Calu3 (cell line): ENCODE results near the gene CALML5. TPM values are rescaled to one million over a fixed set of nuclear protein-coding genes. Genes with fewer than 3 reads are reported as not detected.

Source experiments
- BruUV-seq: library from RNA; stranded (reverse); fragments of 400-500 nt; replicated peaks from 2 replicates; lab custom pipeline; 2021; lab: Mats Ljungman, UMichigan
- CTCF ChIA-PET: fragments of 300-600 bp; sonication (Branson Sonifier 250); formaldehyde crosslinking; loops from one replicate; lab custom pipeline; 2022; ENCODE audit warnings: antibody characterized with exemption; lab: Charles Lee
- DNase-seq: peaks from one replicate; pipeline ENCODE4 v3.0.0; 2022
- H3K27ac Mint-ChIP-seq: one replicate; pipeline ENCODE4 v1.8.0; 2022; ENCODE audit warnings: mixed read lengths; ENCODE audit not compliant: unreplicated experiment
- H3K27me3 Mint-ChIP-seq: one replicate; pipeline ENCODE4 v1.8.0; 2022; ENCODE audit warnings: mixed read lengths; ENCODE audit not compliant: unreplicated experiment
- H3K36me3 Mint-ChIP-seq: one replicate; pipeline ENCODE4 v1.8.0; 2022; ENCODE audit warnings: mild to moderate bottlenecking, moderate library complexity, mixed read lengths; ENCODE audit not compliant: insufficient read depth, unreplicated experiment
- H3K4me1 Mint-ChIP-seq: one replicate; pipeline ENCODE4 v1.8.0; 2022; ENCODE audit warnings: mild to moderate bottlenecking, low read depth, mixed read lengths; ENCODE audit not compliant: unreplicated experiment
- H3K4me3 Mint-ChIP-seq: one replicate; pipeline ENCODE4 v1.8.0; 2022; ENCODE audit warnings: mild to moderate bottlenecking, low read depth, moderate library complexity, mixed read lengths; ENCODE audit not compliant: unreplicated experiment
- H3K9me3 Mint-ChIP-seq: one replicate; pipeline ENCODE4 v1.8.0; 2022; ENCODE audit warnings: low read depth, mixed read lengths; ENCODE audit not compliant: unreplicated experiment
- CTCF ChIP-seq: fragments of 200-600 bp; IDR thresholded peaks from one replicate; pipeline ENCODE4 v1.8.0; 2022; ENCODE audit warnings: antibody characterized with exemption; ENCODE audit not compliant: unreplicated experiment
- intact Hi-C: fragments of 100-400 bp; cut with micrococcal nuclease; formaldehyde crosslinking; loops from one replicate; pipeline ENCODE4 v1.10.0; 2022; ENCODE audit not compliant: unreplicated experiment
- total RNA-seq: library from RNA; stranded (reverse); gene quantifications from 2 replicates; pipeline ENCODE4 v1.2.3, GENCODE V29; 2022

The CALML5 gene
- total RNA-seq, 1 experiment from 2014 or later, result not detected

GRCh38 chr10:5502571-5503476, 3.5 kb upstream of the CALML5 start:
- Mint-ChIP-seq H3K27me3 (no peaks in the 10 kb centered on the region), H3K27ac (peak overlapping the region; percentile 62), H3K36me3 (peaks cover 17% of the 10 kb centered on the region), H3K4me3 (peak overlapping the region; percentile 12), H3K4me1 (peaks cover 42% of the 10 kb centered on the region), H3K9me3 (no peaks in the 10 kb centered on the region)
- no peak for TF ChIP-seq CTCF
- BruUV-seq, result no TSS peak
- intact Hi-C loops, result loop anchor here (1.0 to 2.0 kb wide), 2 partner anchors 15 to 44 kb away; no protein-coding TSS in a partner anchor
- CTCF ChIA-PET, result interaction anchor here (0.5 kb wide), 1 partner anchor 25 kb away, joined by 7 read pairs; no protein-coding TSS in a partner anchor
- no peak for DNase-seq

- intact Hi-C loops, result loop anchor here (2.0 kb wide), 1 partner anchor 45 kb away; no protein-coding TSS in a partner anchor
- peaks cover 42% of the 10 kb centered on the region for H3K4me1 Mint-ChIP-seq
- BruUV-seq, result no TSS peak
- no peak for TF ChIP-seq CTCF
- no peak overlapping the region for H3K4me3 Mint-ChIP-seq
- H3K27ac Mint-ChIP-seq, result no peak overlapping the region
- no peak for DNase-seq
- no peaks in the 10 kb centered on the region for H3K9me3 Mint-ChIP-seq
- CTCF ChIA-PET, result no interaction called here
- peaks cover 17% of the 10 kb centered on the region for H3K36me3 Mint-ChIP-seq
- no peaks in the 10 kb centered on the region for H3K27me3 Mint-ChIP-seq
Observed at GRCh38 chr10:5502061-5502521, 2.7 kb upstream of the CALML5 start.

GRCh38 chr10:5500910-5501309, 1.5 kb upstream of the CALML5 start:
- CTCF ChIA-PET, result interaction anchor here (0.6 to 1.5 kb wide), 2 partner anchors 39 to 201 kb away, joined by 3 read pairs; no protein-coding TSS in a partner anchor
- Mint-ChIP-seq H3K4me3 (no peak overlapping the region), H3K36me3 (peaks cover 13% of the 10 kb centered on the region), H3K27me3 (no peaks in the 10 kb centered on the region), H3K27ac (no peak overlapping the region), H3K9me3 (no peaks in the 10 kb centered on the region), H3K4me1 (peaks cover 38% of the 10 kb centered on the region)
- BruUV-seq, result no TSS peak
- TF ChIP-seq CTCF, result no peak
- intact Hi-C loops, result no loop called here
- DNase-seq, result no peak

- Mint-ChIP-seq H3K27me3 (no peaks in the 10 kb centered on the region), H3K4me3 (no peak overlapping the region), H3K4me1 (peaks cover 31% of the 10 kb centered on the region), H3K36me3 (peaks cover 9% of the 10 kb centered on the region), H3K9me3 (no peaks in the 10 kb centered on the region), H3K27ac (no peak overlapping the region)
- no TSS peak for BruUV-seq
- DNase-seq, result no peak
- TF ChIP-seq CTCF, result no peak
- CTCF ChIA-PET, result interaction anchor here (1.5 kb wide), 1 partner anchor 39 kb away, joined by 3 read pairs; no protein-coding TSS in a partner anchor
- intact Hi-C loops, result no loop called here
Observed at GRCh38 chr10:5500162-5500670, 846 bp upstream of the CALML5 start.
